Measurements from ENCODE around the gene ITPR3. TPM values are rescaled to one million over a fixed set of nuclear protein-coding genes. Genes with fewer than 3 reads are reported as not detected.

ITPR3 gene
- total and polyA plus RNA-seq, 2 experiments from 2014 or later: 4.9 to 10.4 TPM

GRCh38 chr6:33619166-33619840 lies 1.8 kb upstream of the ITPR3 start:
- Histone ChIP-seq H3K9ac (peak overlapping the region; percentile 85; the same call in 1 of the 2 replicates), H3K4me2 (ENCODE audit: unreplicated experiment) (no peak overlapping the region), H3K4me3 (0 out of 2 replicates have a peak overlapping the region, but pooled peaks have one; percentile 83), H3K27me3 (replicated peaks; ENCODE audit: insufficient read depth) (no peaks in the 10 kb centered on the region), H3F3A (ENCODE audit: insufficient read depth) (peaks cover 28% of the 10 kb centered on the region; the same call in 1 of the 2 replicates), H3K79me2 (ENCODE audit: insufficient read depth) (peaks cover 13% of the 10 kb centered on the region), H3K27ac (peak overlapping the region; percentile 68; the same call in 1 of the 2 replicates), H2AFZ (peak overlapping the region; percentile 91; the same call in 1 of the 2 replicates), H3K9me3 (ENCODE audit: low read depth) (no peaks in the 10 kb centered on the region), H4K20me1 (ENCODE audit: insufficient read depth) (no peaks in the 10 kb centered on the region), H3K9me2 (ENCODE audit: insufficient read depth) (no peaks in the 10 kb centered on the region), H3K4me1 (ENCODE audit: insufficient read depth) (peaks cover 9% of the 10 kb centered on the region), H3K36me3 (ENCODE audit: low read depth) (no peaks in the 10 kb centered on the region)
- TF ChIP-seq EZH2 (IDR thresholded peaks at IDR 0.05; ENCODE audit: insufficient read depth, poor library complexity, severe bottlenecking) (no peak), EZH2phosphoT487 (IDR thresholded peaks at IDR 0.05; ENCODE audit: insufficient read depth, low read depth) (no peak)
- WGBS, 2 experiments (ENCODE audit: low coverage in 1 of 2, low lambda C conversion rate in 2 of 2, missing lambda C conversion rate in 2 of 2): 50% methylated on average over 5 of the region's 5 CpGs
- in situ Hi-C loops (cut with MboI): no loop called here
- peak; percentile 22 for DNase-seq

GRCh38 chr6:33620158-33620855 lies 815 bp upstream of the ITPR3 start:
- peak overlapping the region; percentile 83 for H3K4me3 ChIP-seq
- 1 to 3% methylated on average over 29 of the region's 29 CpGs for WGBS, 2 experiments (ENCODE audit: low coverage in 1 of 2, low lambda C conversion rate in 2 of 2, missing lambda C conversion rate in 2 of 2)
- H3K79me2 ChIP-seq (ENCODE audit: insufficient read depth): peaks cover 19% of the 10 kb centered on the region
- no peaks in the 10 kb centered on the region for H3K27me3 ChIP-seq (replicated peaks; ENCODE audit: insufficient read depth)
- no peaks in the 10 kb centered on the region for H3K36me3 ChIP-seq (ENCODE audit: low read depth)
- peaks cover 6% of the 10 kb centered on the region; the same call in 1 of the 2 replicates for H3K4me1 ChIP-seq (ENCODE audit: insufficient read depth)
- peak overlapping the region; percentile 68 for H3K27ac ChIP-seq
- H3K9me2 ChIP-seq (ENCODE audit: insufficient read depth): no peaks in the 10 kb centered on the region
- no peaks in the 10 kb centered on the region for H4K20me1 ChIP-seq (ENCODE audit: insufficient read depth)
- no peak for TF ChIP-seq EZH2phosphoT487 (IDR thresholded peaks at IDR 0.05; ENCODE audit: insufficient read depth, low read depth)
- no peak for TF ChIP-seq EZH2 (IDR thresholded peaks at IDR 0.05; ENCODE audit: insufficient read depth, poor library complexity, severe bottlenecking)
- H3K9me3 ChIP-seq (ENCODE audit: low read depth): no peaks in the 10 kb centered on the region
- H2AFZ ChIP-seq: peak overlapping the region; percentile 91
- peak overlapping the region; percentile 89 for H3K4me2 ChIP-seq (ENCODE audit: unreplicated experiment)
- DNase-seq: peak; percentile 72
- in situ Hi-C loops (cut with MboI): no loop called here
- peak overlapping the region; percentile 85 for H3K9ac ChIP-seq
- H3F3A ChIP-seq (ENCODE audit: insufficient read depth): peaks cover 28% of the 10 kb centered on the region; the same call in 1 of the 2 replicates

GRCh38 chr6:33621711-33622388 lies 728 bp downstream of the ITPR3 start:
- Histone ChIP-seq H3K9ac (peak overlapping the region; percentile 85), H3K4me1 (ENCODE audit: insufficient read depth) (peaks cover 6% of the 10 kb centered on the region; the same call in 1 of the 2 replicates), H4K20me1 (ENCODE audit: insufficient read depth) (no peaks in the 10 kb centered on the region), H3K27ac (peak overlapping the region; percentile 36), H3K4me3 (peak overlapping the region; percentile 83), H2AFZ (peak overlapping the region; percentile 87), H3F3A (ENCODE audit: insufficient read depth) (peaks cover 28% of the 10 kb centered on the region; the same call in 1 of the 2 replicates), H3K36me3 (ENCODE audit: low read depth) (no peaks in the 10 kb centered on the region), H3K9me2 (ENCODE audit: insufficient read depth) (no peaks in the 10 kb centered on the region), H3K9me3 (ENCODE audit: low read depth) (no peaks in the 10 kb centered on the region), H3K4me2 (ENCODE audit: unreplicated experiment) (peak overlapping the region; percentile 79), H3K27me3 (replicated peaks; ENCODE audit: insufficient read depth) (no peaks in the 10 kb centered on the region), H3K79me2 (ENCODE audit: insufficient read depth) (peaks cover 27% of the 10 kb centered on the region)
- peak; percentile 56 for DNase-seq
- in situ Hi-C loops (cut with MboI): no loop called here
- WGBS, 2 experiments (ENCODE audit: low coverage in 1 of 2, low lambda C conversion rate in 2 of 2, missing lambda C conversion rate in 2 of 2): 1 to 5% methylated on average over 25 to 39 of the region's 39 CpGs
- no peak for TF ChIP-seq EZH2 (IDR thresholded peaks at IDR 0.05; ENCODE audit: insufficient read depth, poor library complexity, severe bottlenecking)
- TF ChIP-seq EZH2phosphoT487 (IDR thresholded peaks at IDR 0.05; ENCODE audit: insufficient read depth, low read depth): no peak

Data from GM23248 (cell line).